Gastroesophageal sphincter (tissue), 4 donors: ENCODE data around the gene TRDN. TPM values are rescaled to one million over a fixed set of nuclear protein-coding genes. Genes with fewer than 3 reads are reported as not detected.

ENCODE experiments used
- ATAC-seq: fragments of 150-250 bp; one replicate; pipeline ENCODE4 v1.9.1; 2016; ENCODE audit warnings: mild to moderate bottlenecking, moderate library complexity
- H3K27ac ChIP-seq, 4 donors: fragments of 200-600 bp; sonication (generic) in 3 of 4; 1 replicate in 3 of 4; 2 replicates in 1 of 4; pipeline ENCODE4 v1.5.1; 2016 to 2019
- H3K27me3 ChIP-seq: fragments of 200-600 bp; sonication (generic); one replicate; pipeline ENCODE4 v1.5.1; 2019
- H3K36me3 ChIP-seq, 2 donors: fragments of 200-600 bp; sonication (generic); one replicate each; pipeline ENCODE4 v1.5.1; 2019; ENCODE audit warnings: control low read depth in 1 of 2
- H3K4me1 ChIP-seq, 3 donors: fragments of 200-600 bp; sonication (generic); 1 replicate in 2 of 3; 2 replicates in 1 of 3; pipeline ENCODE4 v1.5.1; 2016 to 2019; ENCODE audit warnings: control low read depth in 2 of 3
- H3K4me3 ChIP-seq, 2 donors: fragments of 200-600 bp; sonication (generic); one replicate each; pipeline ENCODE4 v1.5.1; 2019; ENCODE audit warnings: mild to moderate bottlenecking in 1 of 2, moderate library complexity in 1 of 2
- H3K9me3 ChIP-seq, 3 donors: fragments of 200-600 bp; sonication (generic); one replicate each; pipeline ENCODE4 v1.5.1; 2017 to 2019; ENCODE audit warnings: control low read depth in 2 of 3
- EP300 ChIP-seq: sonication (generic); formaldehyde crosslinking; IDR thresholded peaks from one replicate; pipeline ENCODE4 v1.6.1; 2017; ENCODE audit warnings: antibody characterized with exemption, mild to moderate bottlenecking
- POLR2A ChIP-seq, 2 donors: fragments of 450-650 bp; IDR thresholded peaks; one replicate each; pipeline ENCODE4 v1.6.1; 2017; ENCODE audit warnings: antibody characterized with exemption in 2 of 2, mild to moderate bottlenecking in 2 of 2, moderate library complexity in 1 of 2
- POLR2AphosphoS5 ChIP-seq: sonication (generic); formaldehyde crosslinking; IDR thresholded peaks from one replicate; pipeline ENCODE4 v1.6.1; 2017; ENCODE audit warnings: antibody characterized with exemption
- WGBS, 2 donors: methylation state at CpG; one replicate each; pipeline ENCODE4 v1.1.5; 2018; ENCODE audit warnings: low coverage in 1 of 2; 5-methylcytosine and 5-hydroxymethylcytosine counted together
- total RNA-seq, 4 donors: library from RNA; depleted of rRNA; stranded (reverse); fragments of >200 nt; gene quantifications; one replicate each; pipeline ENCODE4 v1.1.0, GENCODE V29; 2016
- TF ChIP-seq, protein P1 (sequence below), 4 experiments: fragments of 200-600 bp in 2 of 4; fragments of 450-650 bp in 2 of 4; sonication (generic) in 1 of 4; IDR thresholded peaks; one replicate each; pipeline ENCODE4 v1.5.1; 2017 to 2019; ENCODE audit warnings: antibody characterized with exemption in 4 of 4, mild to moderate bottlenecking in 2 of 4, moderate library complexity in 2 of 4

Gene TRDN
- total RNA-seq, 4 donors from 2014 or later: not detected

DNA sequence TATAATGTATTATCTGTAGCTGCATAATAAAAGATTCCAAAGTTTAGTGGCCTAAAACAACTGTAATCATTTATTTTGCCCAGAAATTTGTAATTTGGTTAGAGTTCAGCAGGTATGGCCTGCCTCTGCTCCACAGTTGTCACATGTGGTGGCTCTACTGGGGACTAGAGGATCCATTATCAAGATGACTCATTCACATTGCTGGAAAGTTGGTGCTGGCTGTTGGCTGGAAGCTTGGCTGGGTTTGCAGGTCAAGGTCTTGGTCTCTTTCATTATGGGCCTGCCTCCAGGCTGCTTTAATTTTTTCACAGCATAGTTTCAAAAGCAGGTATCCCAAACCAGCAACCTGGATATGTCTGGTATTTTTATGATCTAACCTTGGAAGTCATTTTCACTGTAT lies 17.6 kb downstream of the TRDN start:
- Histone ChIP-seq H3K36me3 (no peaks in the 10 kb centered on the region), H3K4me1 (no peaks in the 10 kb centered on the region), H3K4me3 (no peak overlapping the region), H3K27ac (no peak overlapping the region), H3K9me3 (no peaks in the 10 kb centered on the region), H3K27me3 (no peaks in the 10 kb centered on the region)
- TF ChIP-seq, protein P1, sequence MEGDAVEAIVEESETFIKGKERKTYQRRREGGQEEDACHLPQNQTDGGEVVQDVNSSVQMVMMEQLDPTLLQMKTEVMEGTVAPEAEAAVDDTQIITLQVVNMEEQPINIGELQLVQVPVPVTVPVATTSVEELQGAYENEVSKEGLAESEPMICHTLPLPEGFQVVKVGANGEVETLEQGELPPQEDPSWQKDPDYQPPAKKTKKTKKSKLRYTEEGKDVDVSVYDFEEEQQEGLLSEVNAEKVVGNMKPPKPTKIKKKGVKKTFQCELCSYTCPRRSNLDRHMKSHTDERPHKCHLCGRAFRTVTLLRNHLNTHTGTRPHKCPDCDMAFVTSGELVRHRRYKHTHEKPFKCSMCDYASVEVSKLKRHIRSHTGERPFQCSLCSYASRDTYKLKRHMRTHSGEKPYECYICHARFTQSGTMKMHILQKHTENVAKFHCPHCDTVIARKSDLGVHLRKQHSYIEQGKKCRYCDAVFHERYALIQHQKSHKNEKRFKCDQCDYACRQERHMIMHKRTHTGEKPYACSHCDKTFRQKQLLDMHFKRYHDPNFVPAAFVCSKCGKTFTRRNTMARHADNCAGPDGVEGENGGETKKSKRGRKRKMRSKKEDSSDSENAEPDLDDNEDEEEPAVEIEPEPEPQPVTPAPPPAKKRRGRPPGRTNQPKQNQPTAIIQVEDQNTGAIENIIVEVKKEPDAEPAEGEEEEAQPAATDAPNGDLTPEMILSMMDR (IDR thresholded peaks at IDR 0.05): no peak
- no peak for TF ChIP-seq POLR2AphosphoS5
- no peak for TF ChIP-seq EP300
- no peak for TF ChIP-seq POLR2A (IDR thresholded peaks at IDR 0.05)
- ATAC-seq: no peak

DNA sequence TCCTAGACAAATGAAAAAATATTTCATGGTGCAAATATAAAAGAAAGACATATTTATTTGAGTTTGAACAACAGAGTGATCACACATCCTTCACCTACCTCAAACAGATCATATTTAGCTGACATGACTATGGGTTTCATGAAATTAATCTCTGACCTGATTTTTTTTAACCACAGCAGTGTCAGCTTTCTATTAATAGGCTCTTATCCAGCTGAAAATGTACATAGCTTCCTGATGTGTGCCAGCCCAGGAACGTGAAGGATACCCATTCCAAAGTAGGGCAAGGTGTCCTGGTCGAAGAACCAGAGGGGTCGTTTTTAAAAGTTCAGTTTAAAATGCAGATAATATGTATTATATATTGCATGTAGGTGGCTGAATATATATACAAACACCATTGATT lies 19.8 kb downstream of the TRDN start:
- WGBS, 2 donors: 49 to 76% methylated on average over 3 of the region's 3 CpGs
- TF ChIP-seq POLR2AphosphoS5: no peak
- TF ChIP-seq EP300: no peak
- TF ChIP-seq, protein P1 (IDR thresholded peaks at IDR 0.05): no peak
- no peak for TF ChIP-seq POLR2A (IDR thresholded peaks at IDR 0.05)
- no peaks in the 10 kb centered on the region for H3K9me3 ChIP-seq
- no peaks in the 10 kb centered on the region for H3K36me3 ChIP-seq
- no peak for ATAC-seq
- no peaks in the 10 kb centered on the region for H3K27me3 ChIP-seq
- H3K4me1 ChIP-seq: no peaks in the 10 kb centered on the region
- no peak overlapping the region for H3K27ac ChIP-seq
- no peak overlapping the region for H3K4me3 ChIP-seq

DNA sequence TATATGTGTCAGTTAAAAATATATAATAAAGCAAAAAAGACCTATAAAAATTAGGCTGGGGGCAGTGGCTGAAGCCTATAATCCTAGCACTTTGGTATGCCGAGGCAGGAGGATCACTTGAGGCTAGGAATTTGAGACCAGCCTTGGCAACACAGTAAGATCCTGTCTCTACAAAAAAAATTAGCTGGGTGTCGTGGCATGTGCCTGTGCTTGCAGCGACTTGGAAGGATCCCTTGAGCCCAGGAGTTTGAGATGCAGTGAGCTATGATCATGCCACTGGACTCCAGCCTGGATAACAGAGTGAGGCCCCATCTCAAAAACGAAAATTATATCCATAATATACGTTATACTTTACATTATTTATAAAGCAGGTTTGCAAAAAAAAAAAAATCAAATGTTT lies 20.7 kb downstream of the TRDN start:
- Histone ChIP-seq H3K36me3 (no peaks in the 10 kb centered on the region), H3K9me3 (no peaks in the 10 kb centered on the region), H3K4me3 (no peak overlapping the region), H3K27ac (no peak overlapping the region), H3K27me3 (no peaks in the 10 kb centered on the region), H3K4me1 (no peaks in the 10 kb centered on the region)
- TF ChIP-seq, protein P1 (IDR thresholded peaks at IDR 0.05): no peak
- TF ChIP-seq POLR2AphosphoS5: no peak
- TF ChIP-seq EP300: no peak
- no peak for TF ChIP-seq POLR2A (IDR thresholded peaks at IDR 0.05)
- 56 to 63% methylated on average over 5 of the region's 5 CpGs for WGBS, 2 donors
- no peak for ATAC-seq

DNA sequence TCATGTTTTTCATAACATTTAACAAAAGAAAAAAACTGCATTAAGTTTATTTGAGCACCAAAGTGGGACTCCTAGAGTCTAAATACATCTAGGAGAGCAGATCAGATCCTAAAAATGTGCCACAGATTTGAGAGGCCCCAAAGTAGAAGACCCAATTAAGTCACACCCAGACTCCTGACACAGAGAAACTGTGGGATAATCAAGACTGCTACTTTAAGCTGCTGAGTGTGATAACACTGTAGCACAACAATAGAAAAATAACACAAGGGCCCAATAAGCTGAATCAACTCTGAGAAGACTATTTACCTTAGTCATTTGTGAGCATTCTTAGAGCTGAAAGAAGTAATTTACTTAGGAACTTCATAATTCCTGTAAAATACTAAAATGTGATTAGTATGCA lies 26.0 kb downstream of the TRDN start:
- ATAC-seq: no peak
- TF ChIP-seq POLR2AphosphoS5 (no peak), EP300 (no peak), POLR2A (IDR thresholded peaks at IDR 0.05) (no peak)
- TF ChIP-seq, protein P1 (IDR thresholded peaks at IDR 0.05): no peak
- no peaks in the 10 kb centered on the region for H3K27me3 ChIP-seq
- no peak overlapping the region for H3K4me3 ChIP-seq
- H3K9me3 ChIP-seq: no peaks in the 10 kb centered on the region
- H3K4me1 ChIP-seq: no peaks in the 10 kb centered on the region
- no peaks in the 10 kb centered on the region for H3K36me3 ChIP-seq
- H3K27ac ChIP-seq: no peak overlapping the region

DNA sequence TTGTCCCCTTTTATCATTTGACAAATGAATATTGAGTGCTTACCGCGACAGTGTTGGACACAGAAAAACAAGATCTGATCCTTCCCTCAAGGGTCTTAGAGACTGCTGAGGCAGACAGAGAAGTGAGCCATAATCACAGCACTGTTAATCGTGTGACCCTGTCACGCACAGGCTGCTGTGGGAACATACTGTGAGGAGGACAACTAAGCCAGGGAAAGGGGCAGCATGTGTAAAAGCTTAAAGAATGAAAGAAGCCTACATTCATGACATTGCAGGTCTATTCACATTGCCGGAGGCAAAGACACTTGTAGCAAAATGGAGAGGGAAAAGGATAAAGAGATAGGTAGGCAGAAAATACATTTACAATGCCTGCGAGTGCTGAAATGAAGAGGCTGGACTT lies 32.7 kb downstream of the TRDN start:
- ATAC-seq: no peak
- WGBS, 2 donors: 24 to 46% methylated on average over 5 to 6 of the region's 6 CpGs

More for the DNA sequence above, 32.7 kb downstream of the TRDN start:
- Histone ChIP-seq H3K27me3 (no peaks in the 10 kb centered on the region), H3K4me3 (no peak overlapping the region), H3K27ac (no peak overlapping the region), H3K9me3 (no peaks in the 10 kb centered on the region), H3K36me3 (no peaks in the 10 kb centered on the region), H3K4me1 (no peaks in the 10 kb centered on the region)
- TF ChIP-seq POLR2A (IDR thresholded peaks at IDR 0.05): no peak
- TF ChIP-seq, protein P1 (IDR thresholded peaks at IDR 0.05): no peak
- TF ChIP-seq EP300: no peak
- no peak for TF ChIP-seq POLR2AphosphoS5
